Heart left ventricle (tissue), 13 donors: ENCODE measurements around the gene MX2.

Source experiments
- CTCF ChIP-seq, 12 donors: fragments of 200-600 bp; sonication (generic) in 4 of 12; IDR thresholded peaks; one replicate each; pipeline versions ENCODE4 v1.5.0 to v1.8.0; 2018 to 2022; ENCODE audit warnings: antibody characterized with exemption in 12 of 12, mild to moderate bottlenecking in 5 of 12
- POLR2A ChIP-seq, 2 donors: fragments of 450-650 bp; IDR thresholded peaks; one replicate each; pipeline ENCODE4 v1.6.1; 2017; ENCODE audit warnings: antibody characterized with exemption in 2 of 2, mild to moderate bottlenecking in 2 of 2, moderate library complexity in 2 of 2
- donor health status: ischemic (EF 13 %, LVEDD 7.1; RV severe dilation, severe dysfunction).
- donor health status: DM: no; HTN: yes; CAD: no.
- donor health status: DM: no; HTN: no; CAD: no.
- donor health status: ischemic (EF 25% LVEDD 6.9; RV normal size, moderate dysfunction).
- donor health status: ischemic (EF 25% LVEDD 5.7; RV mildly dilated, moderate dysfunction).
- donor health status: ischemic (EF 35%, LVEDD 5.7; RV mildly dilated, moderate dysfunction).
- donor health status: nonischemic (EF 11% LVEDD 7.7; RV severe dilation, severe dysfunction).
- donor health status: DM: yes; HTN: yes; CAD: no.
- donor health status: PGD.
- donor health status: ischemic (EF 29% LVEDD 5.4; RV normal size, mild dysfunction).
- donor health status: nonischemic (EF 23%, LVEDD 6.1; RV moderate dilation, normal function).

GRCh38 chr21:41396558-41397075 lies 34.8 kb downstream of the MX2 start:
- TF ChIP-seq POLR2A (IDR thresholded peaks at IDR 0.05) (no peak), CTCF (IDR thresholded peaks at IDR 0.05) (no peak)
